DOHH2 (cell line): ENCODE measurements around the gene LUZP1.

Experiments used
- EZH2phosphoT487 ChIP-seq: fragments of 200-600 bp; sonication (generic); IDR thresholded peaks from 2 replicates; pipeline ENCODE4 v1.6.1; 2017; ENCODE audit warnings: borderline replicate concordance, mild to moderate bottlenecking, antibody characterized with exemption, low read length, moderate library complexity, mixed read lengths
- TF ChIP-seq, protein P1 (sequence below): fragments of 200-600 bp; sonication (generic); IDR thresholded peaks from one replicate; pipeline ENCODE4 v1.5.1; 2014; ENCODE audit warnings: antibody characterized with exemption, mild to moderate bottlenecking, low read depth, low read length; ENCODE audit not compliant: poor library complexity, severe bottlenecking

DNA sequence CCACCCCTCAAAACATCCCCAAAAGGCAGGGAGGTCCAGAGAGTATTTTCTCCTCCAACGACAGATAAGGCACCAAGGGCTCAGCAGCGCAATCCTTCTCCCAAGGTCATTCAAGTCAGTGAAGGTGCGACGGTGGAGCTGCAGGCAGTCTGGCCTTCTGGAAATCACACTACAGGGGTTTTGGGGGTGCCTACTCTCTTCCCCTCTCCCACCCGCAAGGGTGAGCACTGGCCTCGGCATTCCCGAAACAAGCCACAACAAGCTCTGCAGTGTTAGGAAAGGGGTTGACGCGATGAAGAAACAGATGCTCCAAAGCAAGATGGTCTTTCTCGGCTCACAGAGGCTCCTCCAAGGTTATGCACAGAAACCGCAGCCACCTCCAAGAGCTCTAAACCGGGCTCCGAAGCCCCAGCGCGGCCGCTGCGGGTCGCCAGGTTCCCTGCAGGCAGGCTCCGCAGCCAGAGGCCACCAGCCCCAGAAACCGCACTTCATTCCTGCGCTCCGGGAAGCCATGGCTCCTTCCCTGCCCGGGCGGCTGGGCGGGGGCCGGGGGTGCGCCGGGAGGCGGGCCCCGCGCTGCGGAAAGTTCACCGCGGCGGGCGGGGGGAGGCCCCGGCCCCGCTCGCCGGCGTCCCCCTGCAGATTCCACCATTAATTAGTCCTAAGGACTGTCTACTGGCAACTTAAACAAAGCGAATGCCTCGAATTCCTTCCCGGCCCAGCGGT lies 1.1 kb downstream of the LUZP1 start:
- TF ChIP-seq, protein P1, sequence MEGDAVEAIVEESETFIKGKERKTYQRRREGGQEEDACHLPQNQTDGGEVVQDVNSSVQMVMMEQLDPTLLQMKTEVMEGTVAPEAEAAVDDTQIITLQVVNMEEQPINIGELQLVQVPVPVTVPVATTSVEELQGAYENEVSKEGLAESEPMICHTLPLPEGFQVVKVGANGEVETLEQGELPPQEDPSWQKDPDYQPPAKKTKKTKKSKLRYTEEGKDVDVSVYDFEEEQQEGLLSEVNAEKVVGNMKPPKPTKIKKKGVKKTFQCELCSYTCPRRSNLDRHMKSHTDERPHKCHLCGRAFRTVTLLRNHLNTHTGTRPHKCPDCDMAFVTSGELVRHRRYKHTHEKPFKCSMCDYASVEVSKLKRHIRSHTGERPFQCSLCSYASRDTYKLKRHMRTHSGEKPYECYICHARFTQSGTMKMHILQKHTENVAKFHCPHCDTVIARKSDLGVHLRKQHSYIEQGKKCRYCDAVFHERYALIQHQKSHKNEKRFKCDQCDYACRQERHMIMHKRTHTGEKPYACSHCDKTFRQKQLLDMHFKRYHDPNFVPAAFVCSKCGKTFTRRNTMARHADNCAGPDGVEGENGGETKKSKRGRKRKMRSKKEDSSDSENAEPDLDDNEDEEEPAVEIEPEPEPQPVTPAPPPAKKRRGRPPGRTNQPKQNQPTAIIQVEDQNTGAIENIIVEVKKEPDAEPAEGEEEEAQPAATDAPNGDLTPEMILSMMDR: no peak
- no peak for TF ChIP-seq EZH2phosphoT487
